GM12891 (cell line): ENCODE data around the gene KRTAP1-3.

Experiments used
- POLR2A ChIP-seq: IDR thresholded peaks from 2 replicates; pipeline ENCODE4 v1.6.1; 2011; ENCODE audit warnings: low read depth, low read length, control low read depth
- TAF1 ChIP-seq: IDR thresholded peaks from 2 replicates; pipeline ENCODE4 v1.6.1; 2011; ENCODE audit warnings: low read depth, low read length, control low read depth

GRCh38 chr17:41012326-41013120 is 22.2 kb downstream of the KRTAP1-3 start:
- TF ChIP-seq TAF1 (no peak), POLR2A (no peak)
